HTR-8/SVneo (cell line): ENCODE measurements around the gene OGFOD2.

Experiments
- DNase-seq: peaks from one replicate; pipeline ENCODE4 v3.0.0; 2011; ENCODE audit warnings: low spot score, mixed read lengths; ENCODE audit not compliant: insufficient read length
- FAIRE-seq: peaks from 2 replicates; lab custom pipeline; 2011; peaks lifted over from hg19 to GRCh38; lab: Jason Lieb, UNC

The OGFOD2 gene

DNA sequence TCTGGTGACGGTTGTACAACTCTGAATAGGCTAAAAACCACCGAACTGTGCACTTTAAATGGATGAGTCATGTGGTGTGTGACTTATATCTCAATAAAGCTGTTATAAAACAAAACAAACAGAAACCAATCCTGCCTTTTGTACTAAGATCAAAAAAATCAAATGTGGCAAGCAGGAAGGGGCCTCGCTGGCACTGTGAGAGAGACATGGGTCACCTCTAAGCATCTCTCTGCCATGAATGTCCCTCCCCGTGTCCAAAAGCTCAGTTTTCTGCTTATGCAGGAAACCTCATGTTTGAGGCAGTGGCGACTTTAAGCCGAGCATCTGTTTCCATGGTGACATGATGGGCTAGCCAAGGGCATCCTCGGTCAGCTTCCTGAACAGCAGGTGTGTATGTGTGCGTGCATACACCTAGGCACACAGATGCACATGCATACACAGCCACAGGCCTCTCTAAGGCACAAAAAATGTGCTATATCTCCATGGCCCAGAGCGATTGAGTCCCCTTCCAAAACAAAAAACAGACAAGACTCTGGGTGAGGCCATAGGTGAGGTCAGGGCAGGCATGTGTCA lies 49.9 kb downstream of the OGFOD2 start:
- FAIRE-seq (peak; percentile 23), DNase-seq (no peak)

DNA sequence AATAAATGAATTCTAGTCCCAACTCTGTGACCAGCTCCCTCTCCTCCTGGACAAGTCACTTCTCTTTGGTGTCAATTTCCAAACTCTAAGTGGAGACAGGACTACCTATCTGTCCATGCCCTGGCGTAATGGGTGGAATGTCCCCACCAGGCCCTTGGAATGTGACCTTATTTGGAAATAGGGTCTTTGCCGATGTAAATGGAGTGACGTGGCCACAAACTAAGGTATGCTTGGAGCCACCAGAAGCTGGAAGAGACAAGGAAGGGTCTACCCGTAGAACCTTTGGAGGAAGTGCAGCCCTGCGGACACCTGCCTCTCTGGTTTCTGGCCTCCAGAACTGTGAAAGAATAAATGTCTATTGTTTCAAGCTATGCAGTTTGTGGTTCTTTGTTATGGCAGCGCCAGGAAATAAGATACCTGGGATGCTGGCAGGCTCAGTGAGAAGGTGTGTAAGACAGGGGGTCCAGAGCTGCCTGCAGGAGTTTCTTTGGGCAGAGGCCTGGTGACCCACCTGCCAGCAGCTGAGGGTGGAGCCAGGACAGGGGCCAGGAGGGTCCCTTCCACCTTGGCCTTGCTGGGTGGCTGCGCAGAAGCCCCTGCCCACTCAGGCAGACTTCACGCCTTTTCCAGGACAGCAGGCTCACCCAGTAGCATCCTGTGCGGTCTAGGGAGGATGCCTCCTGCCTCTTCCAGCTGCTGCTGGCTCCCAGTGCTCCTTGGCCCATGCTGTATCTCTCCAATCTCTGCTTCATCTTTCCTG lies 51.2 kb downstream of the OGFOD2 start:
- FAIRE-seq (no peak), DNase-seq (no peak)

DNA sequence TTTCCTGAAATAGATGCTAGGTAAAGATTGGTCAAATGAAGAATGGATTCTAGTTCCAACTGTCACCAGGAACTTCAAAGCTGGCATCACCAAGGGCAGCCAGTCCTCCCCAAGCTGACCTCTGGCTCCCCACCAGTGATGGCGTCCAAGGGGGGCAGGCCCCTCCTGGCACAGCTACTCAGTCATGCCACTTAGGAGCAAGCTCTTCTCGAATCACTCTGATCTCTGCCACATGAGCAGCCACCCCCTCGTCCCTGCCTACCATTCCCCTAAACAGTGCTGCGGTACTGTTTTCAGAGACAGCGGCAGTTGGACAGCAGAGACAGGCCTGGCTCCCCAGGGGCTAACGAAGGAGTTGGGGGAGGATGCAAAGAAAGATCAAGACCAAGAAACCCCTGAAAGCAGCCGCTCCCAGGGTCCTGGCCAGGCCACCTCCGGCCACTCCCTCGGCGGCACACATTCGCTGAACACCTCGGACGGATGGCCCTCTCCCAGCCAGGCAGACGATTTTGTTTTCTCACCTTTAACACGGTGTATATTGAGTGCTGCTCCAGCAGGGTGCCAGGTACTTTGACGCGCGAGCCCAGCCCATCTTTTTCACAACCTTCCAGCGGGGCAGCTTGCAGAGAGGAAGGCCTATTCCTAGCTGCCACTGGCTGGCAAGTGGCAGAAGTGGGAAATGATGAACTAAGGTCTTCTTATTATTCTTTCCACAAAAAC lies 52.8 kb downstream of the OGFOD2 start:
- FAIRE-seq (no peak), DNase-seq (no peak)

DNA sequence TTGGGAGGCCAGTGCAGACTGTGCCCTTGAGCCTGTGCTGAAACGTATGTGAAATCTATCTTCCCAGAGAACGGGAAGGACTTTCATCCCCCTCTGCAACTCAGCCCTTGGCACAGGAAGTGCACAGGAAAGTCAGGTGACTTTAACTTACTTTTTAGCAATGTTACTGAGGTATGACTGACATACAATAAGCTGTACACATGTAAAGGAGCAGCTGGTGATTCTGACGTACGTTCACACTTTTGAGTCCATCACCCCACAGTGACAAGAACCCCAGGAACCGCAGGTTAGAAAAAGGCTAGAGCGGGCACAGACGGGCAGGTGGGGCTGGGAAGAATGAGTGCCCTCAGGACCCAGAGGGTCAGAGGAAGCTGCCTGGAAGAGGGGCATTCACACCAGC lies 53.4 kb downstream of the OGFOD2 start:
- FAIRE-seq (no peak), DNase-seq (no peak)

DNA sequence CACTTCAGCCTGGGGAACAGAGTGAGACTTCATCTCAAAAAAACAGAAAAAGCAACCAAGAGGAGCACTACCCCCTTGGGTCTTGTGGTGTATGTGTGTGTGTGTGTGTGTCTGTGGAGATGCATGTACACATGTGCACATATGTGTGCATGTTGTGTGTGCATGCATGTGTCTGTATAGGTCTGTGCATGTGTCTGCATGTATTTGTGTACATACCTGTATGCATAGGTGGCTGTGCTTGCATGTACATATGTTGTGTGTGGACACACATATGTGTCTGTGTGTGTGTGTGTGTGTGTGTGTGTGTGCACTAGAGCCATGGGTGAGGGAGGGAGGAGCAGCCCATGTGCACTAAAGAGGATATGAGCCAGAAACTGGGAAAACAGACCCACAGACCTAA lies 54.5 kb downstream of the OGFOD2 start:
- FAIRE-seq (peak; percentile 72), DNase-seq (no peak)
